Activated gamma-delta T cell treated with Interleukin-2 at 50 U/mL for 16 hours (primary cell): ENCODE results near the gene FBXL3.
"Not testable (repeated sequence)": the region's sequence is repeated elsewhere in the genome, so short reads cannot be mapped to it uniquely, and the experiment has no call there.

Experiments used
- DNase-seq: peaks from one replicate; pipeline ENCODE4 v3.0.0-alpha.2; 2020

Gene FBXL3

DNA sequence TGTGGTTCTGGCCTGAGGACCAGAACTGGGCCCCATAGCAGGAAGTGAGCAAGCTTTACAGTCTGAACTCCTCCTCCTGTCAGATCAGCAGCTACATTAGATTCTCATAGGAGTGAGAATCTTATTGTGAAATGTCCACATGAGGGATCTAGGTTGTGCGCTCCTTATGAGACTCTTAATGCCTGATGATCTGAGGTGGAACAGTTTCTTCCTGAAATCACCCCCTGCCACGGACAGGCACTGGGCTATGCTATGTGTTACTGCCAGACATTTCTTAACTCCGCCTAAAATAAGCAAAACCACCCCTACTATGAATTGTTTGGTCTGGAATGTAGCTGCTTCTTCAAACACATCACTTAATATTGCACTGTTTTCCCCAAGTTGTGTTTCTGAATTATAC is 4.6 kb downstream of the FBXL3 start:
- no peak for DNase-seq

DNA sequence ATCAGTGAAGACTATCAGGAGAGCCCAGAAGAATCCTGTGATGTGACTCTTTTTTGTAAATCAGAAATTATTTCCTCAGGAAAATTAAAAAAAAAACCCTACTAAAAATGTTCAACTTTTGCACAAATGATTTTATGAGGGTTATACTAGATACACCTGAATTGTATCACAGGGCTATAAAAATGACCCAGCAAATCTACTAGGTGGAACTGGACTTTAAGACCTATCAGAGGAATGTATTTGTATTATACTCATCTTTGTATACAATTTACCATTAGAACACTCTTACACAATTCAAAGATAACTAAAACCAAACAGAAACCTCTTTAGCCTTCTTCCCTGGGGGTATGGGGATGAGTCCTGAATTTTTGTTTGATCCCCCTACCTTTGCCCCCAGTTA is 7.2 kb downstream of the FBXL3 start:
- no peak for DNase-seq

DNA sequence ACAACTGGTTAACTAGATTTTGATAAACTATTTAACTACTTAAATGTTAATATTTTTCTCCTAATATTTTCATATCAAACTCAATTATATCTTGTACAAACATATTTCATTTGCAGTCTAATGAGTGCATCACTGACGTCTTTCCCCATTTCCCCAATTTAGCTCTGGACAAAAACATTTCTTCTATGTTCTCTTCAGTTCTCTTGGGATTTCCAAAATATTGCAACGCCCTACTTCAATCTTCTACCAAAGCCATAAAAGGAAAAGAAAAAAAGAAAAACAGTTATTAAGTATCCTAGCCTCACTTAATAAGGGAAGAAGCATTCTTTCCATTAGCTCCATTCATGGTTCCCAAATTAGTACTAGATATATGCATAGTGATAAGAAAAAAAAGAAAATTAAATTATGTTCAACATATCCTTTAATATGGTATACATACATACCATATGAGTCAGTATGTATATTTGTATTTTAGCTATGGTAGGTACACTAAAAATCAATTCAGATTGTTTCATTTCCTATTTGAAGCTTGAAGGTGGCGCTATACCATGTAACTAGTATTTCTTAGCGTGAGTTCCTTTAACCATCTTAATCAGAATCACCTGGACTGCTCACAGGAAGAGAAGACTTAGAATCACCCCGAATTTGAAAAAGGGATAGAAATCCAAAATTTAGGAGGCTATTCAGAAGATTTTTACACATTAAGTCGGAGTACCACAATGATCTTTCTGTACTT is 9.9 kb downstream of the FBXL3 start:
- no peak for DNase-seq

DNA sequence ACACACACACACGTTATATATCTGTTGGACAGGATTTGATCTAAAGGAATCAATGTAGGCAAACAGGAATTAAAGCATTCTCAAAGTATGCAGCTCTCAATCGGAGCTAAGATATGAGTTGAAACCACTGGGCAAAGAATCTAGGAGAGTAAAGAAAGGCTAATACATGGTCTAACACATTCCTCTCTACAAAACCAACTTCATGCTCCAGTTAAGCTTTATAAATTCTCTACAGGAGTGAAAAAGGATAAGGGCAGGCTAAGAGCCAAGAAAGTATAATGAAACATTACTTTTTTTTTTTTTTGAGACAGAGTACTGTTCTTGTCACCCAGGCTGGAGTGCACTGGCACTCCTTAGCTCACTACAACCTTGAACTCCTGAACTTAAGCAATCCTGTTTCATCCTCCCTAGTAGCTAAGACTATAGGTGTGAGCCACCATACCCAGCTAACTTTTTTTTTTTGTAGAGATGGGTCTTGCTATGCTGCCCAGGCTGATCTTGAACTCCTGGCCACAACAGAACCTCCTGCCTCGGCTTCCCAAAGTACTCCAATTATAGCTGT is 10.6 kb downstream of the FBXL3 start:
- no peak for DNase-seq

DNA sequence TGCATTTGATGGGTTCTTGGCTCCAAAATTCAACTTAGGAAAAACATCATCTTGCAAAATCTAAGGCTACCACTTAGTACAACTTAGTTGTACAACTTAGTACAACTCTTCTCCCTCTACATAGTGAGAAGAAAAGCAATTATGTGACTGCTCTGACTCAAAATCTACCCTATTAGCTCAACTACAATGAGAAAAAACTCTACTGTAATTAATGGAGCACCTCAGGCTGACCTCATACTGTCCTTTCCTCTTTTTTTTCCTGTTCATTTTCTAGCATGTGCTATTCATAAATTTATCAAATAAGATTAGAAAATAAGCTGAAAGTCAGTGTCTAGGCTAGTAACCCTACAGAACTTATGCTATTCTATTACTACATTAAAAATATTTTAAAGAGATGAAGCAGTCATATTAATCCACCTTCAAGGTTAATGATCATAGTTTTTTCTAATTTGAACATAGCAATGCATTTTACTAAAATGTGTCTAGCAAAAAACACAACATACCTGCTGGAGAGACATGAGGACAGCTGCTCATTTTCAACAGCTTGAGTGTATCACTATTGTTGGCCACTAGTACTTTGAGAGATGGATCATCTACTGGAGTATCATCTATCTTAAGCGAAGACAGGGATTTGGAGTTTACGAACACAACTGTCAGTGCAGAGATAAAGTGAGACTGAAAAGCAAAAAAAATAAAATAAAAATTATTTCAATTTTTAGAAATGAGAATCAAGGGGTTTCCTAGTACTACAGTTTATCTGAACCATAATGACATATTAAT is 11.9 kb downstream of the FBXL3 start:
- DNase-seq, result no peak

DNA sequence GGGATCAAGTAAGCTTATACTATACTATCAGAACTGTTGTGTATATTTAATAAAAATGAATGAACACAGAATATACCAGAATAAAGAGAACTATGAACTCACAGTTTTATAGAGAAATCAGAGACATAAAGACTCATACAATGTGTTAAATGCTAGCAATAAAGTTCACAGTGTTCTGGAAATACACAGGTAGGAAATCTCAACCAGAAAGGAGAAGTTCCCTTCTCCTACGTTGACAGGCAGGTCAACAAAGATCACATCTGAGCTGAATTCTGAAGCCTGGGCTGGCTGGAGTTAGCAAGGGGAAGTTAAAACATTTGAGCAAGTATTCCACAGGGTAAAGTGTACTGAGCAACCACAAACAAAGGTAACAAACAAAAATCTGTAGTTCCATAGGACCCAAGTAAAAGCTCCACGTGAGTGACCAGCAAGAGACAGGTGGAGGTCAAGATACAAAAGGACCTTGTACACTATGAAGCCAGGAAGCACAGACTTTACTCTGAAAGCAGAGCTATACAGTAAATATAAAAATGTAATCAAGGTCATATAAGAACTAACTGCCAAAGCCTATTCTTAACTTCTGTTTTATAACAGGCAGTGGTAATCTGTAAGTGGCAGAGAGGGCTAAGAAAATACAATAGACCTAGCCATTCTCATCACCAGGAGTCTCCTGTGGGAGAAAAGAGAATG is 13.0 kb downstream of the FBXL3 start:
- no peak for DNase-seq

DNA sequence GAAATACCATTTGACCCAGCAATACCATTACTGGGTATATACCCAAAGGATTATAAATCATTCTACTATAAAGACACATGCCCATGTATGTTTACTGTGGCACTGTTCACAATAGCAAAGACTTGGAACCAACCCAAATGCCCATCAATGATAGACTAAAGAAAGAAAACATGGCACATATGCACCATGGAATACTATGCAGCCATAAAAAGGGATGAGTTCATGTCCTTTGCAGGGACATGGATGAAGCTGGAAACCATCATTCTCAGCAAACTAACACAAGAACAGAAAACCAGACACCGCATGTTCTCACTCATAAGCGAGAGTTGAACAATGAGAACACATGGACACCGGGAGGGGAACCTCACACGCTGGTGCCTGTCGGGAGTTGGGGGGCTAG is 17.2 kb downstream of the FBXL3 start:
- DNase-seq, result not testable (repeated sequence)

DNA sequence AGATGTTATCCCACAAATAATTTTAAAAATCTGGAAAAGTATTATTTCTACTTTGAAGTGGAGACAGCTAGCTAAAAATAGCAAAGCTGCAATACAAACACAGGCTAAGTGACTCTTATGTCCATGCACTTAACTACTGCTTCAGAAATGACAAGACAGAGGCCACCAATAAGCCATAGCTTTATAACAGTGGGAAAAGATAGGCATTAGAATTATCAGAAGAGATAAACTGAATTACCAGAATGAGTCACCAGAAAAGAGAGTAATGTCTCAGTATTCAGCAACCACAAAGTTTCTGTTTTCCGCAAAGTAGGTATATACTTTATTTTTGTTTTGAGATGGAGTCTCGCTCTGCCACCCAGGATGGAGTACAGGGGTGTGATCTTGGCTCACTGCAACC is 17.9 kb downstream of the FBXL3 start:
- no peak for DNase-seq

DNA sequence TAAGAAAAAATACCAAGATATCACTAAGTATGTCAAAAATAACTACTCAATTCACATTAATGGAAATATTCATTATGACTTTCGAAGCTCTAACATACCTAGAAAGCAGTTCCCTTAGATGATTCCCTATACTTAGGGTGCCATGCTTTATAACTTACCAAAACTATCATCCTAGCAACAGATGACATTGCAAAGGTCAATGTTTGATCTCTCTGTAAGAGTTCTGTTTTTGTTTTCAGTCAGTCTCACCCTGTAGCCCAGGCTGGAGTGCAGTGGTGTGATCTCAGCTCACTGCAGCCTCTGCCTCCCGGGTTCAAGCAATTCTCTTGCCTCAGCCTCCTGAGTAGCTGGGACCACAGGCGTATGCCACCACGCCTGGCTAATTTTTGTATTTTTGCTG is 18.6 kb downstream of the FBXL3 start:
- DNase-seq, result not testable (repeated sequence)

DNA sequence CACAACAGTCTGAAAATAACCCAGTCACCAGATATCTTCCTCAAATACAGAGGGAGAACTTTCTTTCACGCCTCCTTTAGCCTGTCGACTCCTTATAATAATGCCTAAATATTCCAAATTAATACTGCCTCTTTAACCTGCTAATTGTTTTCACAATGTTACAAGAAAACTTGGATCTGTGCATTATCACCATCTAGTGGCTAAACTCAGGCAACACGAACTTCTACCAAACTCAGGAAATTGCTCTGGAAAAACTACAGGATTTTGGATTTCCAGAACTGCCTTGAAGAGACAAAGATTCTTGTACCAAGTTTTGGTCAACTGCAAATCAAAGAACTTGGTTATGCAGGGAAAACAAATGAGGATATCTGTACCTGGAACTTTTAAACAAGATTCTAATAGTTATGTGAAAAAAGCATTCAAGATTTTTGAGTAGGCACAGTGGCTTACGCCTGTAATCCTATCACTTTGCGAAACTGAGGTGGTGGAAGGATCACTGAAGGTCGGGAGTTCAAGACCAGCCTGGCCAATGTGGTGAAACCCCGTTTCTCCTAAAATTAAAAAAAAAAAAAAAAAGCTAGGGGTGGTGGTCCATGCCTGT is 24.3 kb downstream of the FBXL3 start:
- no peak for DNase-seq

DNA sequence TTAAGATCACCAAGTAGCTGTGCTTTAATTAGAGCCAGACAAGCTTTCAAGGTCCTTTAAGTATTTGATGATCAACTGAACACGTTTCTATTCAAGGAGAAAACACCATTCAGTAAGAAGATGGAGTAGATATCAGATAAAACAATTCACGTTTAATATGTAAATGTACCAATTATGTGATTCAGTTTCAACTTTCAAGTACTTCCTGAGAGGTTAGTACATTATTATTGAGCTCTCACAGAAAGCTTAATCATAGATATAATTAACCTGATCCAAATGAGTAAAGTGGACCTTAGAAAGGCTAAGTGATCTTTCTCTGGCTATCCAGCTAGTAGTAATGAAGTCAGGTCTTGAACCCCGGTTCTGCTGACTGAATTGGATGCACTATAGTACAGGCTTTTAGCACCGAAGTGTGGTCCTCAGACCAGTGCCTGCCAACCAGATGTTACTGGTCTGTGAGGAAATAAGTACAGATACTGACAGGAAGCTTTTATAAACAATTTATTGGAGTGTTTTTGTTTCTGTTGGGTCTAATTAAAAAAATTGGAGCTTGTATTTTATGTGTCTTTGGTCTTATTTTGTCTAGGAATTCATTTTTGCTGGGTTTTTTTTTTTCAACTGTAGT is 24.9 kb downstream of the FBXL3 start:
- DNase-seq, result no peak

DNA sequence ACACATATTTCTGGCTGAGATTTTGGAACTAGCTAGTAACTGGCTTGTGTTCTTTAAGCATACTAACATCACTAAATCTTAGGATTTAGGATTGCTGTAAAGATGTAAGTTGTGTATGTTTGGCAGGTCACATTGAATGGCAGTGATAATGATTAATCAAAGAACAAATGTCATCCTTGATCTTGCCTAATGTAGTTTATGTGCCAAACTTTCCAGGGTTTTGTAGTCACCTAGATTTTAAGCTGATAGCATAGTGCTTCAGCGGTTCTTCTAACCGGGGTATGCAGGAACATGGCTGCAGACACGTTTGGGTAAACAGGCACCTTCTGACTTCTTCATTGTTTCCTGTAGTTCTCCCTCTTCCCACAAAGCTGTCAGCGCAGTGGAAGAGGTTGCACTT is 25.4 kb downstream of the FBXL3 start:
- DNase-seq, result no peak

DNA sequence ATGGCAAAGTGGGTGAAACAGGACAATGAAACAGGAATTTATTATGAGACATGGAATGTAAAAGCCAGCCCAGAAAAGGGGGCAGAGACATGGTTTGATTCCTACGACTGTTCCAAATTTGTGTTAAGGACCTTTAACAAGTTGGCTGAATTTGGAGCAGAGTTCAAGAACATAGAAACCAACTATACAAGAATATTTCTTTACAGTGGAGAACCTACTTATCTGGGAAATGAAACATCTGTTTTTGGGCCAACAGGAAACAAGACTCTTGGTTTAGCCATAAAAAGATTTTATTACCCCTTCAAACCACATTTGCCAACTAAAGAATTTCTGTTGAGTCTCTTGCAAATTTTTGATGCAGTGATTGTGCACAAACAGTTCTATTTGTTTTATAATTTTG is 26.5 kb downstream of the FBXL3 start:
- no peak for DNase-seq

DNA sequence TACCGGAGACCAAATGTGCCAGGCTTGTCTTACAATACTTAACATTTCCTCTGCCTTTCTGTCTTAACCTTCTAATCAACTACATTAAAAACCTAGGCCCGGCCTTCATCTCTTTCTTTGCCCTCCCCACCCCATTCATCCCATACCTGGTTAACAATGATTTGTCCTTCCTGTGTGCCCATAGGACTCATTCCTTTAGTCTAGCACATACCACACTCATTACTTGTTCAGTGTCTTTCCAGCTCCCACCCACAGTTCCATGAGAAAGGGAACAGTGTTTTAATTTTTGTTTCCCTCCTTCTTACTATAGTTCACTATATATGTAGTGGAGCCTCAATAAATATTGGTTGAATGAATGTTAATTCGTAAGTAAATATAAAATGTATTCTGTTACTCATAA is 32.7 kb downstream of the FBXL3 start:
- DNase-seq, result no peak

DNA sequence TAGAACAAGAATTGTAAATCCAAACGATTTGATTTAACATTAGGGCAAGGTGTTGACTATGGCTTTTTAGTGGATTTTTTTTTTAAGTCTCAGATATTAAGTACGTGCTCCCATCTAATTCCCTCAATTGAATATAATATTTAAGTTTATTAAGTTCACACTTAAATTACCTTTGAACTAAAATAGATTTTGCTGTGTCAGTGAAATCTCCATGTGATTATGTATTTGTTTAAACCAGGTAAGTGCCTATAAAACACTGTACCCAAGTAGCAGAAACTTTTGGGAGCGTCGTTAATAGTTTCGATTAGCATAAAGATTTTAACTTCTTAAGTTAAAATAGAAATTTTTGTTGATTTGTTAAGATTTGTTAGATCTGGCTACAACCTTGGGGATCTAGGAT is 33.5 kb downstream of the FBXL3 start:
- DNase-seq, result no peak

DNA sequence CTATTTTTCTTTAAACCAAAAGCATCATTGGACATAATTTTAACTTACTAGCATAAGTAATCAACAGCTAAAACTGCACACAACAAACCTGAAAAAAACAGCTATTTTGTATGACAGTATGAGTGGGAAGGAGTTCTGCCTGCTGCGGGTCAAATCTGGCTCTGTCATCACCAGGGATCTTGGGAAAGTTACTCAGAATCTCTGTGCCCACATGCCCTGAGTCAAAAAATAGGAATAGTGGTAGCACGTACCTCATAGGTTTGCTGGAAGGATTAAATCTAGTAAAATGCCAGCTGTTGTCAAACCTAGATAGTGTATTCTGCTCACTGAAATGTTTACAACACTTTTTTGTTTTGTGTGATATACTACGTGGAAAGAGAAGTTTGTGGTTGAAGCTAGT is 33.9 kb downstream of the FBXL3 start:
- DNase-seq, result no peak

DNA sequence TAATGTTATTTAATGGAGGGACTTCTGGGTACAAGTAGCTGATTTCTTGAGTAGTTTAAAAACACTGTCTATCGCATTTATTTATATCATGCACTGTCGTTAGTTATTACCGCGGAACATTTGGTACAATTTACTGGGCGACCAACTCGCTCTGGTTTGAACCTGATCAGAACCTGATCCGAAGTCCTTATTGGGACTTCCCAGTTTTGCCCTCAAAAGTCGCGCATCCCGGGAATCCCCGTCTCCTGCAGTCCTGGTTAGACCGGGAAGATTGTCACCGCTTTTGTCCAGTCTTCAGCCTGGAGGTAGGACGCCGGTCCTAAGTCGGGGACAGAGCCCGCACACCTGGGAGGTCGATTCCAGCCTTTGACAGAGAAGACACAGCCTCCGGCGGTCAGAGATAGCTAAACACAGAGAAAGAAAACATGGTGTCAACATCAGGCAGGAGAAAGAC is 34.4 kb downstream of the FBXL3 start:
- no peak for DNase-seq

DNA sequence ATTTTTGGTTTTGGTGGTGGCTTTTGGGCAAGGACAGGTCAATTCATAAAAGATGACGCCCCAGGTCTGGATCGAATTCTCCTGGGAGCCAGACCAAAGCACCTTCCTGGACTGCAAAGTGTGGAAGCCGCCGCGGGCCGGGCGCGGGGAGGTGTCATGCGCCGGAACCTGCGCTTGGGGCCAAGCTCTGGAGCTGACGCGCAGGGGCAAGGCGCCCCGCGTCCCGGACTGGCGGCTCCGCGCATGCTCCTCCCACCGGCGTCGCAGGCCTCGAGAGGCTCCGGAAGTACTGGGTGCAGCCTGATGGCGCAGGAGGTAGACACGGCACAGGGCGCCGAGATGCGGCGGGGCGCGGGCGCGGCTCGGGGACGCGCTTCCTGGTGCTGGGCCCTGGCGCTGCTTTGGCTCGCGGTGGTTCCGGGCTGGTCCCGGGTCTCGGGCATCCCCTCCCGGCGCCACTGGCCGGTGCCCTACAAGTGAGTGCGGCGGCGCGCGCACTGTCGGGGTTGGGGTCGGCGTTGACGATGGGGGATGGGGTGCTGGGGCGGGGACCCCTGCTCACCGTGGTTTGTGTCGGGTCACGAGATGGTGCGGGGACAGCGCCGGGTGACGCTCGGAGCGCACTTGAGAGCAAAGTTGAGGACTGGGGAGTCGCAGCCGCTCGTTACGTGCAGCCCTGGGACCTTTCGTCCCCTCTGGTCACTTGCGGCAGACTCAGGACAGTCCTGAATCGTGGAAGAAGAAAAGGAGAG is 35.0 kb downstream of the FBXL3 start, which contains the start of gene CLN5:
CLN5 (plus strand) TSS at position 286 of the 752 bp plus-strand sequence; CDS start at position 304, 18 bp downstream.
- DNase-seq, result peak; percentile 91

DNA sequence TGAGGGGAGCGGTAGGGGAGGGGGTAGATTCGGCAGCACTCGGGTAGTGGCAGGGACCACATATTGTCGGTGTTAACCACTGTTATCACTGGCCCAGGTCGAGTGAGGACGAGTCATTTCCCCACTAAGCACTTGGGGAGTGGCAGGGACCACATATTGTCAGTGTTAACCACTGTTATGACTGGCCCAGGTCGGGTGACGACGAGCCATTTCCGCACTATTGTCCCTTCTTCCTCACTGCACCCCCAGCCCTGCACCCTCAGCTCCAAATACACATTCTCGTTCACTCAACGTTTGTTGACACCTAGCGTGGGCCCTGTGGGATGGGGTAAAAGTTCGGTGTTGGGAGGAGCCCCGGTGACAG is 35.5 kb downstream of the FBXL3 start:
- peak; percentile 78 for DNase-seq

DNA sequence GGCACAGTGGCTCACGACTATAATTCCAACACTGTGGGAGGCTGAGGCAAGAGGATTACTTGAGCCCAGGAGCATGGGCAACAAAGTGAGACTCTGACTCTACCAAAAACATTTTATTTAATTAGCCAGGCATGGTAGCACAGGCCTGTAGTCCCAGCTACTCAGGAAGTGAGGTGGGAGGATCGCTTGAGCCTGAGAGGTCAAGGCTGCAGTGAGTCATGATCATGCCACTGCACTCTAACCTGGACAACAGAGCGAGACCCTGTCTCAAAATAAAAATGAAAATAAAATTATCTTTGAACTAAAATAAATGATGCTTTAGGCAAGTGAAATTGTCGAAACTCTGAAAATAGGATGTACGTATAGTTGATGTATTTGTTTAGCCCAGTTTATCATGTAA is 43.3 kb downstream of the FBXL3 start:
- DNase-seq, result no peak

DNA sequence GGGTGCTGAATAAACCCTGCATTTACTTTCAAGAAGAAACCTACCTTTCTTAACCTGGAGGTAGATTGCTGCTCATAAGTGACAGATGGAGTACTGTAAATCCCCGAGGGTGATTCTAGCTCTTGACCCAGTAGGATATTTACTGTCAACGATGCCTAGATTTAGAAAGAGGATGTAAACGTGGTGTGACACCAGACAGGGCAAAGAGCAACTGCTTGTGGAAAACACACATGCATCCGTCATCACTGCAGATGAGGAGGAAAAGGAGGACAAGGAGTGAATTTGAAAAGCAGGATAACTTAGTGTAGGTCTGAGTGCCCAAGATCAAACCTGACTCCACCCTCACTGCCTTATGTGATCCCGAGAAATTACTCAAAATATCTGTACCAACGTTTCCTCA is 44.9 kb downstream of the FBXL3 start:
- no peak for DNase-seq
